ENCODE results near the gene FAM193A.

GRCh38 chr4:2643555-2643954 is 107.1 kb downstream of the FAM193A start:
- TF ChIP-seq EZH2 (IDR thresholded peaks at IDR 0.05) = no peak
- no peak for TF ChIP-seq POLR2AphosphoS5 (IDR thresholded peaks at IDR 0.05; ENCODE audit: borderline replicate concordance, low read depth, low read length)

All from SK-N-MC (cell line).